Measurements from ENCODE around the gene WWP2. TPM values are rescaled to one million over a fixed set of nuclear protein-coding genes. Genes with fewer than 3 reads are reported as not detected.

The WWP2 gene
- total RNA-seq, 4 donors from 2014 or later, result 23.4 to 32.8 (median 29.6) TPM

- 86 to 89% methylated on average over 10 of the region's 10 CpGs for WGBS, 2 donors
- intact Hi-C loops (cut with DNase I), result no loop called here
These were observed 41.2 kb upstream of the WWP2 start for GRCh38 chr16:69720822-69721430.

GRCh38 chr16:69721441-69721957 lies 40.6 kb upstream of the WWP2 start:
- intact Hi-C loops (cut with DNase I), result no loop called here
- TF ChIP-seq CTCF (IDR thresholded peaks at IDR 0.05), result no peak
- TF ChIP-seq POLR2A (IDR thresholded peaks at IDR 0.05), result no peak
- Histone ChIP-seq H3K4me1 (peaks cover 4 to 35% (median 14%) of the 10 kb centered on the region in 3 donors), H3K27me3 (no peaks in the 10 kb centered on the region), H3K36me3 (peaks cover 3 to 41% (median 6%) of the 10 kb centered on the region in 3 donors), H3K9me3 (no peaks in the 10 kb centered on the region), H3K27ac (no peak overlapping the region), H3K4me3 (no peak overlapping the region)
- WGBS, 2 donors, result 87 to 92% methylated on average over 6 of the region's 6 CpGs
- no peak for DNase-seq

More at GRCh38 chr16:69720822-69721430, 41.2 kb upstream of the WWP2 start:
- H3K9me3 ChIP-seq, result no peaks in the 10 kb centered on the region
- no peak for DNase-seq
- peaks cover 6 to 47% (median 6%) of the 10 kb centered on the region in 3 donors for H3K36me3 ChIP-seq
- peaks cover 4 to 31% (median 14%) of the 10 kb centered on the region in 3 donors for H3K4me1 ChIP-seq
- H3K4me3 ChIP-seq, result no peak overlapping the region
- H3K27ac ChIP-seq, result no peak overlapping the region
- no peaks in the 10 kb centered on the region for H3K27me3 ChIP-seq
- TF ChIP-seq POLR2A (IDR thresholded peaks at IDR 0.05), result no peak
- TF ChIP-seq CTCF (IDR thresholded peaks at IDR 0.05), result no peak

GRCh38 chr16:69724414-69724873 lies 37.7 kb upstream of the WWP2 start:
- Histone ChIP-seq H3K4me1 (peaks cover 14 to 53% (median 26%) of the 10 kb centered on the region in 3 donors), H3K27me3 (no peaks in the 10 kb centered on the region), H3K27ac (peak overlapping the region; percentile 86 to 94 (median 90)), H3K9me3 (no peaks in the 10 kb centered on the region), H3K4me3 (peak overlapping the region; percentile 46 to 74 (median 56)), H3K36me3 (peaks cover 0 to 14% (median 0%) of the 10 kb centered on the region in 3 donors)
- no peak for TF ChIP-seq CTCF (IDR thresholded peaks at IDR 0.05)
- TF ChIP-seq POLR2A (IDR thresholded peaks at IDR 0.05), result no peak
- intact Hi-C loops (cut with DNase I), result no loop called here
- 61 to 83% methylated on average over 2 of the region's 2 CpGs for WGBS, 2 donors
- DNase-seq, result no peak

- Histone ChIP-seq H3K4me3 (peak overlapping the region; percentile 46 to 74 (median 56)), H3K36me3 (peaks cover 0 to 9% (median 0%) of the 10 kb centered on the region in 3 donors), H3K4me1 (peaks cover 14 to 53% (median 26%) of the 10 kb centered on the region in 3 donors), H3K27me3 (no peaks in the 10 kb centered on the region), H3K27ac (peak overlapping the region; percentile 86 to 94 (median 90)), H3K9me3 (no peaks in the 10 kb centered on the region)
- WGBS, 2 donors, result 31 to 56% methylated on average over 5 of the region's 6 CpGs
- DNase-seq, result no peak
- intact Hi-C loops (cut with DNase I), result no loop called here
- no peak for TF ChIP-seq POLR2A (IDR thresholded peaks at IDR 0.05)
- no peak for TF ChIP-seq CTCF (IDR thresholded peaks at IDR 0.05)
These were observed 37.1 kb upstream of the WWP2 start for GRCh38 chr16:69724981-69725479.

Measured in esophagus squamous epithelium (tissue), 5 donors.